ENCODE results near the gene KLHL36. TPM values are rescaled to one million over a fixed set of nuclear protein-coding genes. Genes with fewer than 3 reads are reported as not detected.

The KLHL36 gene
- total and polyA plus RNA-seq, 8 donors, result 23.8 to 50.9 (median 28.3) TPM

- ATAC-seq (no peak), DNase-seq (no peak)
- Histone ChIP-seq H3K4me1 (peaks cover 0 to 5% of the 10 kb centered on the region in 2 donors), H3K36me3 (no peaks in the 10 kb centered on the region), H3K9me3 (no peaks in the 10 kb centered on the region), H3K4me3 (no peak overlapping the region), H3K27me3 (peaks cover 0 to 14% of the 10 kb centered on the region in 2 donors), H3K27ac (no peak overlapping the region)
- intact Hi-C loops (cut with DNase I), result no loop called here
- TF ChIP-seq, protein P1, sequence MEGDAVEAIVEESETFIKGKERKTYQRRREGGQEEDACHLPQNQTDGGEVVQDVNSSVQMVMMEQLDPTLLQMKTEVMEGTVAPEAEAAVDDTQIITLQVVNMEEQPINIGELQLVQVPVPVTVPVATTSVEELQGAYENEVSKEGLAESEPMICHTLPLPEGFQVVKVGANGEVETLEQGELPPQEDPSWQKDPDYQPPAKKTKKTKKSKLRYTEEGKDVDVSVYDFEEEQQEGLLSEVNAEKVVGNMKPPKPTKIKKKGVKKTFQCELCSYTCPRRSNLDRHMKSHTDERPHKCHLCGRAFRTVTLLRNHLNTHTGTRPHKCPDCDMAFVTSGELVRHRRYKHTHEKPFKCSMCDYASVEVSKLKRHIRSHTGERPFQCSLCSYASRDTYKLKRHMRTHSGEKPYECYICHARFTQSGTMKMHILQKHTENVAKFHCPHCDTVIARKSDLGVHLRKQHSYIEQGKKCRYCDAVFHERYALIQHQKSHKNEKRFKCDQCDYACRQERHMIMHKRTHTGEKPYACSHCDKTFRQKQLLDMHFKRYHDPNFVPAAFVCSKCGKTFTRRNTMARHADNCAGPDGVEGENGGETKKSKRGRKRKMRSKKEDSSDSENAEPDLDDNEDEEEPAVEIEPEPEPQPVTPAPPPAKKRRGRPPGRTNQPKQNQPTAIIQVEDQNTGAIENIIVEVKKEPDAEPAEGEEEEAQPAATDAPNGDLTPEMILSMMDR (IDR thresholded peaks at IDR 0.05), result no peak
Measured at GRCh38 chr16:84680843-84681629, 32.7 kb downstream of the KLHL36 start.

DNA sequence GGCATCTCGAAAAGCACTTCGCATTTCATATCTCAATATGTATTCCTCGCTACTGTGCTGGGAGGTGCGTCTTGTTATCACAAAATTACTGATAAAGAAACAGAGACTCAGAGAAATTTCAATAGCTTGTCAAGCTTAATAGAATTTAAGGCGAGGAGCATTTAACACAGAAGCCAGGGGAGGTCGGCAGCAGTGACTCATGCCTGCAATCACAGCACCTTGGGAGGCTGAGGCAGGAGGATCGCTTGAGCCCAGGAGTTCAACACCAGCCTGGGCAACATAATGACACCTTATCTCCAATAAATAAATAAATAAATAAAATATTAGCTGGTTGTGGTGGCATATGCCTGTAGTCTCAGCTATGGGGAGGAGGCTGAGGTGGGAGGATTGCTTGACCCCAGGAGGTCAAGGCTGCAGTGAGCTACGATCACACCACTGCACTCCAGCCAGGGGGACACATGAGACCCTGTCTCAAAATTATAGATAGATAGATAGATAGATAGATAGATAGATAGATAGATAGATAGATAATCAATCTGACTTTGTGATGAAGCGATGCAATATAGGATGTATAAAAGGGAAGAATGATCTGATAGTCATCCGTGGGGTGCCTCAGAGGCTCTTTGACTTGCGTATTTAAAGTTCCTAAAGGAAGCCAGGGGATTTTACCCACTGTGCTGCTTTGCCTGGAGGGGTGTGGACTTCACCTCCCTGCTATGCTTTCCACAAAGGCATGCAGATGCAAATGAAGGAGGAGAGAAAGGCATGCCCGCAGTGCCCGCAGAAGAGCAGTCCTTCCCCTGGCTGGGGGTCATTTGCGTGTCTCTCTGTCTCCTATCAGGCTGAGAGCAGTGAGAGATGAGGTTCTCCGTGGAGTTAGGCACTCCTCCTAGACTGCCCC is 35.6 kb downstream of the KLHL36 start:
- no peak overlapping the region for H3K4me3 ChIP-seq
- H3K4me1 ChIP-seq, result peaks cover 0 to 5% of the 10 kb centered on the region in 2 donors
- ATAC-seq, result no peak
- no peak overlapping the region for H3K27ac ChIP-seq
- no peaks in the 10 kb centered on the region for H3K36me3 ChIP-seq
- peaks cover 0 to 14% of the 10 kb centered on the region in 2 donors for H3K27me3 ChIP-seq
- TF ChIP-seq, protein P1 (IDR thresholded peaks at IDR 0.05), result no peak
- intact Hi-C loops (cut with DNase I), result no loop called here
- DNase-seq, result no peak
- no peaks in the 10 kb centered on the region for H3K9me3 ChIP-seq

GRCh38 chr16:84684592-84684965 is 36.3 kb downstream of the KLHL36 start:
- ATAC-seq (no peak), DNase-seq (no peak)
- H3K27ac ChIP-seq, result no peak overlapping the region
- TF ChIP-seq, protein P1 (IDR thresholded peaks at IDR 0.05), result no peak
- H3K36me3 ChIP-seq, result no peaks in the 10 kb centered on the region
- H3K9me3 ChIP-seq, result no peaks in the 10 kb centered on the region
- peaks cover 0 to 14% of the 10 kb centered on the region in 2 donors for H3K27me3 ChIP-seq
- H3K4me1 ChIP-seq, result peaks cover 0 to 5% of the 10 kb centered on the region in 2 donors
- intact Hi-C loops (cut with DNase I), result no loop called here
- H3K4me3 ChIP-seq, result no peak overlapping the region

DNA sequence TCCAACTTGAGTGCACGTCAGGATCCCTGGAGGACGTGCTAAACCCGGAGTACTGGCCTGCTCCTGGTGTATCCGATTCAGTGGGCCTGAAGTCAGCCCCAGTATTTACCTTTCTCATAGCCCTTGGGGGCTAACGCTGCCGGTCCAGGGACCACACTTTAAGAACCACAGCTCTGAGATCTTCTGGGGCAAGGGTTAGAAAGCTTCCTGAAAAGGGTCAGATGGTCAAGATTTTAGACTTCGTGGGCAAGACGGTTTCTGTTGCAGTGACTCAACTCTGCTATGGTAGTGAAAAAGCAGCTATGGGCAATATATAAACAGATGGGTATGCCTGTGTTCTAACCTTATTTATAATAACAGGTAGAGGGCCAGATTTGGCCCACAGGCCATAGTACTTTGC is 36.9 kb downstream of the KLHL36 start:
- DNase-seq (no peak), ATAC-seq (no peak)
- Histone ChIP-seq H3K27me3 (peaks cover 0 to 14% of the 10 kb centered on the region in 2 donors), H3K36me3 (no peaks in the 10 kb centered on the region), H3K27ac (no peak overlapping the region), H3K4me1 (peaks cover 0 to 5% of the 10 kb centered on the region in 2 donors), H3K9me3 (no peaks in the 10 kb centered on the region), H3K4me3 (no peak overlapping the region)
- intact Hi-C loops (cut with DNase I), result no loop called here
- TF ChIP-seq, protein P1 (IDR thresholded peaks at IDR 0.05), result no peak
